Neural crest cell (in vitro differentiated cells): ENCODE measurements around the gene PAK5. TPM values are rescaled to one million over a fixed set of nuclear protein-coding genes. Genes with fewer than 3 reads are reported as not detected.

Experiments
- DNase-seq: peaks from one replicate; pipeline ENCODE4 v3.0.0; 2021; ENCODE audit warnings: low read depth, mixed read lengths, low spot score
- H3K27ac Mint-ChIP-seq: one replicate; pipeline ENCODE4 v1.8.0; 2021; ENCODE audit warnings: mild to moderate bottlenecking, mixed read lengths; ENCODE audit not compliant: unreplicated experiment
- H3K27me3 Mint-ChIP-seq: 2 replicates; pipeline ENCODE4 v1.8.0; 2021; ENCODE audit warnings: low read depth, mild to moderate bottlenecking, mixed read lengths
- H3K36me3 Mint-ChIP-seq: 2 replicates; pipeline ENCODE4 v1.8.0; 2021; ENCODE audit warnings: low read depth, mild to moderate bottlenecking, mixed read lengths
- H3K4me1 Mint-ChIP-seq: 2 replicates; pipeline ENCODE4 v1.8.0; 2021; ENCODE audit warnings: mixed read lengths
- H3K4me3 Mint-ChIP-seq: one replicate; pipeline ENCODE4 v1.8.0; 2021; ENCODE audit warnings: mild to moderate bottlenecking, mixed read lengths
- H3K9me3 Mint-ChIP-seq: 2 replicates; pipeline ENCODE4 v1.8.0; 2021; ENCODE audit warnings: mixed read lengths
- CTCF ChIP-seq: fragments of 200-600 bp; sonication (generic); conservative IDR thresholded peaks from 2 replicates; pipeline ENCODE4 v1.5.0; 2021; ENCODE audit warnings: antibody characterized with exemption, mild to moderate bottlenecking
- total RNA-seq: library from RNA; stranded (reverse); gene quantifications from 2 replicates; pipeline ENCODE4 v1.2.1, GENCODE V29; 2021

PAK5 gene
- total RNA-seq, 1 donor from 2014 or later, result 1.8 TPM

- Mint-ChIP-seq H3K9me3 (no peaks in the 10 kb centered on the region), H3K36me3 (no peaks in the 10 kb centered on the region), H3K27ac (no peak overlapping the region), H3K4me3 (no peak overlapping the region), H3K4me1 (peaks cover 10% of the 10 kb centered on the region), H3K27me3 (no peaks in the 10 kb centered on the region)
- no peak for TF ChIP-seq CTCF
- no peak for DNase-seq
These were observed 223.0 kb downstream of the PAK5 start for GRCh38 chr20:9615766-9616454.

GRCh38 chr20:9615118-9615517 is 223.8 kb downstream of the PAK5 start:
- H3K4me3 Mint-ChIP-seq, result no peak overlapping the region
- H3K27ac Mint-ChIP-seq, result no peak overlapping the region
- H3K4me1 Mint-ChIP-seq, result peaks cover 10% of the 10 kb centered on the region
- no peaks in the 10 kb centered on the region for H3K9me3 Mint-ChIP-seq
- H3K27me3 Mint-ChIP-seq, result no peaks in the 10 kb centered on the region
- no peaks in the 10 kb centered on the region for H3K36me3 Mint-ChIP-seq
- TF ChIP-seq CTCF, result no peak
- DNase-seq, result no peak

GRCh38 chr20:9613871-9614270 is 225.0 kb downstream of the PAK5 start:
- TF ChIP-seq CTCF, result no peak
- H3K27me3 Mint-ChIP-seq, result no peaks in the 10 kb centered on the region
- H3K9me3 Mint-ChIP-seq, result no peaks in the 10 kb centered on the region
- DNase-seq, result no peak
- H3K4me1 Mint-ChIP-seq, result peaks cover 13% of the 10 kb centered on the region
- H3K27ac Mint-ChIP-seq, result no peak overlapping the region
- H3K4me3 Mint-ChIP-seq, result no peak overlapping the region
- no peaks in the 10 kb centered on the region for H3K36me3 Mint-ChIP-seq

- Mint-ChIP-seq H3K36me3 (no peaks in the 10 kb centered on the region), H3K27me3 (no peaks in the 10 kb centered on the region), H3K4me3 (no peak overlapping the region), H3K4me1 (peaks cover 5% of the 10 kb centered on the region), H3K9me3 (no peaks in the 10 kb centered on the region), H3K27ac (peak overlapping the region; percentile 95)
- DNase-seq, result no peak
- no peak for TF ChIP-seq CTCF
These were observed 227.0 kb downstream of the PAK5 start for GRCh38 chr20:9611921-9612320.

- Mint-ChIP-seq H3K4me1 (peaks cover 3% of the 10 kb centered on the region), H3K36me3 (no peaks in the 10 kb centered on the region), H3K27me3 (no peaks in the 10 kb centered on the region), H3K4me3 (no peak overlapping the region), H3K9me3 (peaks cover 2% of the 10 kb centered on the region), H3K27ac (no peak overlapping the region)
- no peak for DNase-seq
- TF ChIP-seq CTCF, result no peak
These were observed 228.2 kb downstream of the PAK5 start for GRCh38 chr20:9610665-9611064.
